BLaER1 treated with 17β-estradiol and CSF1 and Interleukin-3, amounts not matched to agents 10 nM and 100 nM (cell line): ENCODE results near the gene GPR155.
"Not testable (repeated sequence)": the region's sequence is repeated elsewhere in the genome, so short reads cannot be mapped to it uniquely, and the experiment has no call there.

ENCODE experiments used
- H3K27ac ChIP-seq, 11 experiments: shearing (Covaris generic); formaldehyde crosslinking; 2 replicates each; pipeline ENCODE4 v1.8.1; 2022
- H3K27me3 ChIP-seq, 11 experiments: shearing (Covaris generic); formaldehyde crosslinking; 2 replicates each; pipeline ENCODE4 v1.8.1; 2022
- H3K36me3 ChIP-seq, 11 experiments: shearing (Covaris generic); formaldehyde crosslinking; 2 replicates each; pipeline ENCODE4 v1.8.1; 2022
- H3K4me1 ChIP-seq, 10 experiments: shearing (Covaris generic); formaldehyde crosslinking; 2 replicates each; pipeline ENCODE4 v1.8.1; 2022
- H3K4me2 ChIP-seq, 11 experiments: shearing (Covaris generic); formaldehyde crosslinking; 2 replicates each; pipeline ENCODE4 v1.8.1; 2022
- H3K4me3 ChIP-seq, 10 experiments: shearing (Covaris generic); formaldehyde crosslinking; 2 replicates each; pipeline ENCODE4 v1.8.1; 2022
- H3K9ac ChIP-seq, 11 experiments: shearing (Covaris generic); formaldehyde crosslinking; 2 replicates each; pipeline ENCODE4 v1.8.1; 2022
- H3K9me3 ChIP-seq, 11 experiments: shearing (Covaris generic); formaldehyde crosslinking; replicated peaks in 1 of 11; 2 replicates each; pipeline ENCODE4 v1.8.1; 2022
- H4K20me1 ChIP-seq, 11 experiments: shearing (Covaris generic); formaldehyde crosslinking; 2 replicates each; pipeline ENCODE4 v1.8.1; 2022
- Cebpa-rat ChIP-seq, 11 experiments: shearing (Covaris generic); IDR thresholded peaks; 2 replicates each; pipeline ENCODE4 v1.8.1; 2022

Gene GPR155

GRCh38 chr2:174436351-174436750 lies 50.5 kb downstream of the GPR155 start:
- Histone ChIP-seq H3K9ac (no peak overlapping the region), H3K4me3 (no peak overlapping the region), H3K36me3 (peaks cover 0 to 30% (median 0%) of the 10 kb centered on the region in 11 experiments; a peak in 4 of 22 replicates), H3K9me3 (no peaks in the 10 kb centered on the region), H4K20me1 (no peaks in the 10 kb centered on the region), H3K27ac (no peak overlapping the region), H3K27me3 (no peaks in the 10 kb centered on the region), H3K4me1 (no peaks in the 10 kb centered on the region), H3K4me2 (no peak overlapping the region)
- no peak for TF ChIP-seq Cebpa-rat (IDR thresholded peaks at IDR 0.05)

GRCh38 chr2:174431902-174432301 lies 54.9 kb downstream of the GPR155 start:
- Histone ChIP-seq H3K9me3 (peaks cover 0 to 15% (median 4%) of the 10 kb centered on the region in 11 experiments; a peak in 7 of 22 replicates), H3K9ac (no peak overlapping the region), H3K4me1 (no peaks in the 10 kb centered on the region), H3K27me3 (no peaks in the 10 kb centered on the region), H4K20me1 (no peaks in the 10 kb centered on the region), H3K4me3 (no peak overlapping the region), H3K27ac (no peak overlapping the region), H3K36me3 (peaks cover 0 to 47% (median 12%) of the 10 kb centered on the region in 11 experiments; a peak in 15 of 22 replicates), H3K4me2 (no peak overlapping the region)
- TF ChIP-seq Cebpa-rat (IDR thresholded peaks at IDR 0.05): no peak

- TF ChIP-seq Cebpa-rat (IDR thresholded peaks at IDR 0.05): no peak
- Histone ChIP-seq H3K4me3 (no peak overlapping the region), H3K36me3 (peaks cover 0 to 47% (median 12%) of the 10 kb centered on the region in 11 experiments; a peak in 14 of 22 replicates), H3K9me3 (peaks cover 0 to 15% (median 4%) of the 10 kb centered on the region in 11 experiments; a peak in 7 of 22 replicates), H3K4me1 (no peaks in the 10 kb centered on the region), H3K4me2 (no peak overlapping the region), H3K27ac (no peak overlapping the region), H3K27me3 (no peaks in the 10 kb centered on the region), H4K20me1 (no peaks in the 10 kb centered on the region), H3K9ac (no peak overlapping the region)
Measured at GRCh38 chr2:174430066-174430465, 56.8 kb downstream of the GPR155 start.

GRCh38 chr2:174428214-174428613 lies 58.6 kb downstream of the GPR155 start:
- Histone ChIP-seq H3K27ac (no peak overlapping the region), H3K4me1 (no peaks in the 10 kb centered on the region), H3K27me3 (no peaks in the 10 kb centered on the region), H3K9ac (no peak overlapping the region), H3K36me3 (peaks cover 4 to 54% (median 14%) of the 10 kb centered on the region in 11 experiments; a peak in 15 of 22 replicates), H3K4me3 (no peak overlapping the region), H4K20me1 (no peaks in the 10 kb centered on the region), H3K9me3 (peaks cover 0 to 15% (median 4%) of the 10 kb centered on the region in 11 experiments; a peak in 7 of 22 replicates), H3K4me2 (no peak overlapping the region)
- no peak for TF ChIP-seq Cebpa-rat (IDR thresholded peaks at IDR 0.05)

- H3K9me3 ChIP-seq: no peaks in the 10 kb centered on the region
- H3K4me2 ChIP-seq: no peak overlapping the region
- peaks cover 7 to 41% (median 18%) of the 10 kb centered on the region in 11 experiments; a peak in 19 of 22 replicates for H3K36me3 ChIP-seq
- no peak overlapping the region for H3K27ac ChIP-seq
- no peaks in the 10 kb centered on the region for H4K20me1 ChIP-seq
- no peaks in the 10 kb centered on the region for H3K4me1 ChIP-seq
- H3K27me3 ChIP-seq: no peaks in the 10 kb centered on the region
- no peak overlapping the region for H3K4me3 ChIP-seq
- TF ChIP-seq Cebpa-rat (IDR thresholded peaks at IDR 0.05): no peak
- no peak overlapping the region for H3K9ac ChIP-seq
Measured at GRCh38 chr2:174412256-174412655, 74.6 kb downstream of the GPR155 start.

GRCh38 chr2:174410039-174410438 lies 76.8 kb downstream of the GPR155 start:
- H3K9me3 ChIP-seq, H3K27ac ChIP-seq, H3K27me3 ChIP-seq, H3K4me2 ChIP-seq, H3K4me3 ChIP-seq, H4K20me1 ChIP-seq, H3K9ac ChIP-seq, H3K4me1 ChIP-seq: not testable (repeated sequence)
- peaks cover 4 to 30% (median 15%) of the 10 kb centered on the region in 11 experiments; a peak in 17 of 22 replicates for H3K36me3 ChIP-seq

- Histone ChIP-seq H3K9ac (no peak overlapping the region), H3K4me2 (no peak overlapping the region), H3K27me3 (no peaks in the 10 kb centered on the region), H3K27ac (no peak overlapping the region), H3K36me3 (peaks cover 17 to 44% (median 36%) of the 10 kb centered on the region in 11 experiments; a peak in 21 of 22 replicates), H3K4me1 (no peaks in the 10 kb centered on the region), H3K9me3 (peaks cover 0 to 7% (median 0%) of the 10 kb centered on the region in 11 experiments; a peak in 1 of 22 replicates), H3K4me3 (no peak overlapping the region), H4K20me1 (no peaks in the 10 kb centered on the region)
- TF ChIP-seq Cebpa-rat (IDR thresholded peaks at IDR 0.05): no peak
Measured at GRCh38 chr2:174403628-174404027, 83.2 kb downstream of the GPR155 start.

- TF ChIP-seq Cebpa-rat (IDR thresholded peaks at IDR 0.05): no peak
- Histone ChIP-seq H3K4me1 (peaks cover 6 to 10% (median 8%) of the 10 kb centered on the region in 10 experiments; a peak in 19 of 20 replicates), H3K27me3 (no peaks in the 10 kb centered on the region), H3K4me3 (no peak overlapping the region), H3K36me3 (peaks cover 17 to 44% (median 36%) of the 10 kb centered on the region in 11 experiments; a peak in 21 of 22 replicates), H3K9ac (no peak overlapping the region), H3K9me3 (peaks cover 0 to 7% (median 0%) of the 10 kb centered on the region in 11 experiments; a peak in 1 of 22 replicates), H3K4me2 (no peak overlapping the region), H3K27ac (no peak overlapping the region), H4K20me1 (no peaks in the 10 kb centered on the region)
Measured at GRCh38 chr2:174400853-174401252, 86.0 kb downstream of the GPR155 start.

GRCh38 chr2:174399171-174399570 lies 87.7 kb downstream of the GPR155 start:
- H3K4me1 ChIP-seq: peaks cover 12 to 17% (median 15%) of the 10 kb centered on the region in 10 experiments
- TF ChIP-seq Cebpa-rat (IDR thresholded peaks at IDR 0.05): no peak
- H3K9me3 ChIP-seq: peaks cover 0 to 7% (median 0%) of the 10 kb centered on the region in 11 experiments; a peak in 1 of 22 replicates
- no peak overlapping the region for H3K4me2 ChIP-seq
- no peak overlapping the region for H3K9ac ChIP-seq
- H3K27me3 ChIP-seq: no peaks in the 10 kb centered on the region
- H3K27ac ChIP-seq: no peak overlapping the region
- no peak overlapping the region for H3K4me3 ChIP-seq
- peaks cover 17 to 44% (median 36%) of the 10 kb centered on the region in 11 experiments; a peak in 21 of 22 replicates for H3K36me3 ChIP-seq
- H4K20me1 ChIP-seq: 0 out of 22 replicates have a peak, but pooled peaks cover 0 to 3% (median 0%) of the 10 kb centered on the region in 11 experiments

GRCh38 chr2:174397773-174398172 lies 89.1 kb downstream of the GPR155 start:
- H3K27ac ChIP-seq: no peak overlapping the region
- no peak overlapping the region for H3K4me3 ChIP-seq
- no peak overlapping the region for H3K4me2 ChIP-seq
- H4K20me1 ChIP-seq: peaks cover 0 to 3% (median 0%) of the 10 kb centered on the region in 11 experiments; a peak in 3 of 22 replicates
- no peaks in the 10 kb centered on the region for H3K9me3 ChIP-seq
- no peak overlapping the region for H3K9ac ChIP-seq
- no peaks in the 10 kb centered on the region for H3K27me3 ChIP-seq
- no peak for TF ChIP-seq Cebpa-rat (IDR thresholded peaks at IDR 0.05)
- H3K36me3 ChIP-seq: peaks cover 9 to 42% (median 26%) of the 10 kb centered on the region in 11 experiments; a peak in 20 of 22 replicates
- H3K4me1 ChIP-seq: peaks cover 16 to 29% (median 26%) of the 10 kb centered on the region in 10 experiments
